Measurements from ENCODE around the gene PPP2R2C. TPM values are rescaled to one million over a fixed set of nuclear protein-coding genes. Genes with fewer than 3 reads are reported as not detected.

Gene PPP2R2C
- total and polyA plus RNA-seq, 10 donors, result 0.07 to 1.3 (median 0.23) TPM; not detected in 1

DNA sequence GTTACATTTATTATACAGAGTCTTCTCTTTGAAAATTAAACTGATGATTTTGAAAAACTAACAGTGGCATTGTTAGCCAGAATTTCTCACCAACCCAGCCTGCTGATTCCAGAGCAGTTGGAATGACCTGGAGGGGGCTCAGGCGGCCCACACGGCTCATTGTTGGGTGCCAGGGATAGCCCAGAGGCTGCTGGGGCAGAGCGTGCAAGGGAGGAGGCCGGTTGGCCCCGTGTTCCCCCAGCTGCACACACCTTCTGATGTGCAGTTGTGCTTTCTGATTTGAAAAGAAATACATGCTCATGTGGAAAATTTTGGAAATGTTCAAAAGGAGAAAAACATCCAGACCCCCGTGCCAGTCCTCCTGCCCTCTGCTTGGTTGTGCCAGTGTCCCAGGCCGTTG is 182.2 kb downstream of the PPP2R2C start:
- Histone ChIP-seq H3K4me1 (peaks cover 0 to 8% (median 0%) of the 10 kb centered on the region in 6 donors), H3K9me3 (no peaks in the 10 kb centered on the region), H3K36me3 (peaks cover 0 to 87% (median 24%) of the 10 kb centered on the region in 6 donors), H3K27ac (no peak overlapping the region), H3K4me3 (no peak overlapping the region), H3K27me3 (replicated peaks in 1 of 7) (no peaks in the 10 kb centered on the region)
- TF ChIP-seq POLR2AphosphoS5 (IDR thresholded peaks at IDR 0.05) (no peak), POLR2A (IDR thresholded peaks at IDR 0.05) (no peak)
- TF ChIP-seq, protein P1, sequence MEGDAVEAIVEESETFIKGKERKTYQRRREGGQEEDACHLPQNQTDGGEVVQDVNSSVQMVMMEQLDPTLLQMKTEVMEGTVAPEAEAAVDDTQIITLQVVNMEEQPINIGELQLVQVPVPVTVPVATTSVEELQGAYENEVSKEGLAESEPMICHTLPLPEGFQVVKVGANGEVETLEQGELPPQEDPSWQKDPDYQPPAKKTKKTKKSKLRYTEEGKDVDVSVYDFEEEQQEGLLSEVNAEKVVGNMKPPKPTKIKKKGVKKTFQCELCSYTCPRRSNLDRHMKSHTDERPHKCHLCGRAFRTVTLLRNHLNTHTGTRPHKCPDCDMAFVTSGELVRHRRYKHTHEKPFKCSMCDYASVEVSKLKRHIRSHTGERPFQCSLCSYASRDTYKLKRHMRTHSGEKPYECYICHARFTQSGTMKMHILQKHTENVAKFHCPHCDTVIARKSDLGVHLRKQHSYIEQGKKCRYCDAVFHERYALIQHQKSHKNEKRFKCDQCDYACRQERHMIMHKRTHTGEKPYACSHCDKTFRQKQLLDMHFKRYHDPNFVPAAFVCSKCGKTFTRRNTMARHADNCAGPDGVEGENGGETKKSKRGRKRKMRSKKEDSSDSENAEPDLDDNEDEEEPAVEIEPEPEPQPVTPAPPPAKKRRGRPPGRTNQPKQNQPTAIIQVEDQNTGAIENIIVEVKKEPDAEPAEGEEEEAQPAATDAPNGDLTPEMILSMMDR (IDR thresholded peaks at IDR 0.05 in 8 of 11, conservative IDR thresholded peaks at IDR 0.05 in 3 of 11), result no peak
- intact Hi-C loops (cut with DNase I; ENCODE audit: low total_unique reads), result no loop called here
- WGBS, 5 donors, result 80 to 91% (median 87%) methylated on average over 6 to 7 of the region's 7 CpGs
- DNase-seq, result no peak

GRCh38 chr4:6288871-6289270 is 183.5 kb downstream of the PPP2R2C start:
- Histone ChIP-seq H3K4me3 (no peak overlapping the region), H3K36me3 (peaks cover 0 to 73% (median 19%) of the 10 kb centered on the region in 6 donors), H3K4me1 (peaks cover 0 to 8% (median 2%) of the 10 kb centered on the region in 6 donors), H3K27ac (no peak overlapping the region), H3K9me3 (no peaks in the 10 kb centered on the region), H3K27me3 (replicated peaks in 1 of 7) (no peaks in the 10 kb centered on the region)
- DNase-seq, result no peak
- WGBS, 5 donors, result 90 to 96% (median 94%) methylated on average over 15 of the region's 15 CpGs
- no peak for TF ChIP-seq POLR2A (IDR thresholded peaks at IDR 0.05)
- TF ChIP-seq, protein P1 (IDR thresholded peaks at IDR 0.05 in 8 of 11, conservative IDR thresholded peaks at IDR 0.05 in 3 of 11), result no peak
- TF ChIP-seq POLR2AphosphoS5 (IDR thresholded peaks at IDR 0.05), result no peak
- intact Hi-C loops (cut with DNase I; ENCODE audit: low total_unique reads), result no loop called here

- 93 to 96% (median 95%) methylated on average over 5 of the region's 5 CpGs for WGBS, 5 donors
- TF ChIP-seq POLR2A (IDR thresholded peaks at IDR 0.05) (no peak), POLR2AphosphoS5 (IDR thresholded peaks at IDR 0.05) (no peak)
- TF ChIP-seq, protein P1 (IDR thresholded peaks at IDR 0.05 in 8 of 11, conservative IDR thresholded peaks at IDR 0.05 in 3 of 11), result no peak
- H3K4me3 ChIP-seq, result no peak overlapping the region
- peaks cover 0 to 68% (median 19%) of the 10 kb centered on the region in 6 donors for H3K36me3 ChIP-seq
- H3K9me3 ChIP-seq, result no peaks in the 10 kb centered on the region
- peaks cover 1 to 12% (median 6%) of the 10 kb centered on the region in 6 donors for H3K4me1 ChIP-seq
- intact Hi-C loops (cut with DNase I; ENCODE audit: low total_unique reads), result no loop called here
- no peak for DNase-seq
- H3K27ac ChIP-seq, result no peak overlapping the region
- no peaks in the 10 kb centered on the region for H3K27me3 ChIP-seq (replicated peaks in 1 of 7)
These were observed 184.1 kb downstream of the PPP2R2C start for GRCh38 chr4:6288342-6288741.

DNA sequence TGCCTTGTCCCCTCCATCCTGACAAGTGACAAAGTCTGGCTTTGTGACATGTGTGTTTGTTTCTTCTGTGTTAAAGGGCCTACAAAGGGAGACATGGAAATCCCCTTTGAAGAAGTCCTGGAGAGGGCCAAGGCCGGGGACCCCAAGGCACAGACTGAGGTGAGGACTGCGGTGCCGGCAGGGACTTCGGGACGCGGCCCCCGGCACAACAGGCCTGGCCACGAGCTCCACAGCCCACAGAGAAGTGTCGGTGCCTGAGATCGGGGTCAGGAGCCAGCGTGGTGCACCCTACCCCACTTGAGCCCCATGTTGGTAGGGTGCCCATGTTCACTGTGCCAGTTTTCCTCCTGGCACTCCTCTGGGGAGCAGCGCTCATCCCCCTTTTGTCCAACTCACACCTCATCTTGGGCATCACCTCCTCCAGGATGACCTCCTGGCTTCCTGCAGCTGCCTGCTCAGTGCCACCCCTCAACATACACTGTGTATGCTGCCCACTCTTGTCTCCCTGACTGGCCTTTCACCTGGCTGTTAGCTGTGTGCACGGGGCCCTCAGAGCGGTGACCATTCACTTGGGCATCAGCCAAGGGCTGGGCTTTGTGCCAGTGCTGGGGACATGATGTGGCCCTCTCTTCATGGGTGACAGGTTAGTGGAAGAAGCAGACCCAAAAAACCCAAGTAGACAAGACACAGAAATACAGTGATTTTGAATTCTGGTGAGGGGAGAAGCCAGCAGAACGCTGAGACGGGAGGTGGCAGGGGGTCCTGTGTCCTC is 185.2 kb downstream of the PPP2R2C start:
- TF ChIP-seq, protein P1 (IDR thresholded peaks at IDR 0.05 in 8 of 11, conservative IDR thresholded peaks at IDR 0.05 in 3 of 11), result no peak
- H3K4me1 ChIP-seq, result peaks cover 11 to 23% (median 16%) of the 10 kb centered on the region in 6 donors
- no peaks in the 10 kb centered on the region for H3K27me3 ChIP-seq (replicated peaks in 1 of 7)
- 92 to 96% (median 93%) methylated on average over 15 to 16 of the region's 16 CpGs for WGBS, 5 donors
- intact Hi-C loops (cut with DNase I; ENCODE audit: low total_unique reads), result no loop called here
- no peak overlapping the region for H3K4me3 ChIP-seq
- H3K9me3 ChIP-seq, result no peaks in the 10 kb centered on the region
- H3K36me3 ChIP-seq, result peaks cover 0 to 57% (median 18%) of the 10 kb centered on the region in 6 donors
- H3K27ac ChIP-seq, result no peak overlapping the region
- no peak for DNase-seq
